DND-41 (cell line): ENCODE data around the gene SLC25A14.

ENCODE experiments used
- EZH2 ChIP-seq: IDR thresholded peaks from 3 replicates; pipeline ENCODE4 v1.6.1; 2012; ENCODE audit warnings: borderline replicate concordance, low read depth, mild to moderate bottlenecking, moderate library complexity, low read length, inconsistent platforms; ENCODE audit not compliant: severe bottlenecking
- TF ChIP-seq, protein P1 (sequence below): IDR thresholded peaks from 2 replicates; pipeline ENCODE4 v1.5.1; 2012; ENCODE audit warnings: borderline replicate concordance, low read length, moderate library complexity, mild to moderate bottlenecking; ENCODE audit not compliant: poor library complexity, severe bottlenecking; ENCODE audit errors: extremely low read depth

DNA sequence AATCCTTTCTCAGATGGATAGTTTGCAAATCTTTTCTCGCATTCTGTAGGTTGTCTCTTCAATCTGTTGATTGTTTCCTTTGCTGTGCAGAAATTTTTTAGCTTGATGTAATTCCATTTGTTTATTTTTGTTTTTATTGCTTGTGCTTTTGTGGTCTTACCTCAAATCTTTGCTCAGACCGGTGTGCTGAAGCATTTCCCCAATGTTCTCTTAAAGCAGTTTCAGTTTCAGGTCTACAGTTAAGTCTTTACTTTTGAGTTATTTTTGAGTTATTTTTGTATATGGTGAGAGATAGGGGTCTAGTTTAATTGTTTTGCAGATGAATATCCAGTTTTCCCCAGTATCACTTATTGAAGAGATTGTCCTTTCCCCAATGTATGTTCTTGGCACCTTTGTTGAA is 18.2 kb upstream of the SLC25A14 start:
- TF ChIP-seq EZH2 = no peak
- TF ChIP-seq, protein P1, sequence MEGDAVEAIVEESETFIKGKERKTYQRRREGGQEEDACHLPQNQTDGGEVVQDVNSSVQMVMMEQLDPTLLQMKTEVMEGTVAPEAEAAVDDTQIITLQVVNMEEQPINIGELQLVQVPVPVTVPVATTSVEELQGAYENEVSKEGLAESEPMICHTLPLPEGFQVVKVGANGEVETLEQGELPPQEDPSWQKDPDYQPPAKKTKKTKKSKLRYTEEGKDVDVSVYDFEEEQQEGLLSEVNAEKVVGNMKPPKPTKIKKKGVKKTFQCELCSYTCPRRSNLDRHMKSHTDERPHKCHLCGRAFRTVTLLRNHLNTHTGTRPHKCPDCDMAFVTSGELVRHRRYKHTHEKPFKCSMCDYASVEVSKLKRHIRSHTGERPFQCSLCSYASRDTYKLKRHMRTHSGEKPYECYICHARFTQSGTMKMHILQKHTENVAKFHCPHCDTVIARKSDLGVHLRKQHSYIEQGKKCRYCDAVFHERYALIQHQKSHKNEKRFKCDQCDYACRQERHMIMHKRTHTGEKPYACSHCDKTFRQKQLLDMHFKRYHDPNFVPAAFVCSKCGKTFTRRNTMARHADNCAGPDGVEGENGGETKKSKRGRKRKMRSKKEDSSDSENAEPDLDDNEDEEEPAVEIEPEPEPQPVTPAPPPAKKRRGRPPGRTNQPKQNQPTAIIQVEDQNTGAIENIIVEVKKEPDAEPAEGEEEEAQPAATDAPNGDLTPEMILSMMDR = no peak
